ENCODE measurements around the gene LBH.
"Not testable (repeated sequence)": the region's sequence is repeated elsewhere in the genome, so short reads cannot be mapped to it uniquely, and the experiment has no call there.

The LBH gene

GRCh38 chr2:30257266-30258214 lies 26.2 kb downstream of the LBH start:
- DNase-seq (ENCODE audit: low read depth) = no peak

GRCh38 chr2:30259071-30259470 lies 27.7 kb downstream of the LBH start:
- no peak for DNase-seq (ENCODE audit: low read depth)

GRCh38 chr2:30259827-30260679 lies 28.7 kb downstream of the LBH start:
- no peak for DNase-seq (ENCODE audit: low read depth)

- no peak for DNase-seq (ENCODE audit: low read depth)
These were observed 29.6 kb downstream of the LBH start for GRCh38 chr2:30260941-30261340.

GRCh38 chr2:30261695-30262211 lies 30.4 kb downstream of the LBH start:
- DNase-seq (ENCODE audit: low read depth) = no peak

- DNase-seq (ENCODE audit: low read depth) = no peak
These were observed 31.5 kb downstream of the LBH start for GRCh38 chr2:30262716-30263309.

- DNase-seq (ENCODE audit: low read depth) = no peak
These were observed 32.9 kb downstream of the LBH start for GRCh38 chr2:30264274-30264673.

- no peak for DNase-seq (ENCODE audit: low read depth)
These were observed 34.0 kb downstream of the LBH start for GRCh38 chr2:30265052-30266015.

- peak; percentile 57 for DNase-seq (ENCODE audit: low read depth)
These were observed 34.8 kb downstream of the LBH start for GRCh38 chr2:30266051-30266621.

- DNase-seq (ENCODE audit: low read depth) = no peak
These were observed 35.4 kb downstream of the LBH start for GRCh38 chr2:30266705-30267104.

- DNase-seq (ENCODE audit: low read depth) = peak; percentile 37
These were observed 36.0 kb downstream of the LBH start for GRCh38 chr2:30267161-30267975.

GRCh38 chr2:30268296-30268871 lies 37.0 kb downstream of the LBH start:
- DNase-seq (ENCODE audit: low read depth) = no peak

- not testable (repeated sequence) for DNase-seq (ENCODE audit: low read depth)
These were observed 37.9 kb downstream of the LBH start for GRCh38 chr2:30269114-30269770.

GRCh38 chr2:30269771-30270145 lies 38.4 kb downstream of the LBH start:
- no peak for DNase-seq (ENCODE audit: low read depth)

GRCh38 chr2:30270166-30270565 lies 38.8 kb downstream of the LBH start:
- no peak for DNase-seq (ENCODE audit: low read depth)

- DNase-seq (ENCODE audit: low read depth) = no peak
These were observed 40.0 kb downstream of the LBH start for GRCh38 chr2:30271301-30271700.

- DNase-seq (ENCODE audit: low read depth) = no peak
These were observed 41.0 kb downstream of the LBH start for GRCh38 chr2:30272286-30272685.

- no peak for DNase-seq (ENCODE audit: low read depth)
These were observed 41.6 kb downstream of the LBH start for GRCh38 chr2:30272761-30273573.

All from T follicular helper cell (primary cell).